Upper lobe of left lung (tissue), 6 donors: ENCODE measurements around the gene PSTK. TPM values are rescaled to one million over a fixed set of nuclear protein-coding genes. Genes with fewer than 3 reads are reported as not detected.

Source experiments
- ATAC-seq, 2 donors: fragments of 200-7000 bp; cut with Tn5 transposase; one replicate each; pipeline ENCODE4 v1.9.1; 2022; ENCODE audit warnings: mild to moderate bottlenecking in 2 of 2, moderate library complexity in 2 of 2; ENCODE audit not compliant: low FRiP score in 2 of 2
- DNase-seq, 2 donors: peaks; one replicate each; pipeline ENCODE4 v3.0.0-alpha.2; 2019 to 2020
- H3K27ac ChIP-seq, 4 donors: fragments of 200-600 bp; sonication (generic); one replicate each; pipeline ENCODE4 v1.5.1; 2016 to 2019
- H3K27me3 ChIP-seq, 4 donors: fragments of 200-600 bp; sonication (generic); one replicate each; pipeline ENCODE4 v1.5.1; 2017 to 2019
- H3K36me3 ChIP-seq, 4 donors: fragments of 200-600 bp; sonication (generic); one replicate each; pipeline ENCODE4 v1.5.1; 2016 to 2019
- H3K4me1 ChIP-seq, 4 donors: fragments of 200-600 bp; sonication (generic); one replicate each; pipeline ENCODE4 v1.5.1; 2018 to 2019
- H3K4me3 ChIP-seq, 4 donors: fragments of 200-600 bp; sonication (generic); one replicate each; pipeline ENCODE4 v1.5.1; 2017 to 2019; ENCODE audit warnings: mild to moderate bottlenecking in 2 of 4, moderate library complexity in 1 of 4
- H3K9me3 ChIP-seq, 4 donors: fragments of 200-600 bp; sonication (generic); one replicate each; pipeline ENCODE4 v1.5.1; 2018 to 2019
- EP300 ChIP-seq, 4 donors: sonication (generic); formaldehyde crosslinking; IDR thresholded peaks; one replicate each; pipeline ENCODE4 v1.5.1; 2017; ENCODE audit warnings: antibody characterized with exemption in 4 of 4, control low read depth in 2 of 4
- POLR2A ChIP-seq, 4 donors: fragments of 450-650 bp; IDR thresholded peaks; one replicate each; pipeline ENCODE4 v1.5.1; 2016 to 2017; ENCODE audit warnings: antibody characterized with exemption in 4 of 4, mild to moderate bottlenecking in 2 of 4
- POLR2AphosphoS5 ChIP-seq, 2 donors: sonication (generic); formaldehyde crosslinking; IDR thresholded peaks; one replicate each; pipeline ENCODE4 v1.5.1; 2017; ENCODE audit warnings: antibody characterized with exemption in 2 of 2
- WGBS, 2 donors: methylation state at CpG; one replicate each; pipeline ENCODE4 v1.1.5; 2017 to 2018; 5-methylcytosine and 5-hydroxymethylcytosine counted together
- total RNA-seq, 6 donors: library from RNA; depleted of rRNA in 4 of 6; stranded (reverse); fragments of >200 nt in 4 of 6; gene quantifications; one replicate each; pipeline versions ENCODE4 v1.1.0 to v1.2.1, GENCODE V29; 2016 to 2021
- TF ChIP-seq, protein P1 (sequence below), 6 experiments: fragments of 450-650 bp in 4 of 6; fragments of 200-600 bp in 2 of 6; sonication (generic) in 2 of 6; IDR thresholded peaks; one replicate each; pipeline ENCODE4 v1.5.1; 2016 to 2019; ENCODE audit warnings: antibody characterized with exemption in 6 of 6
- donor health status: DM: no; HTN: no; CAD: no; lungs with moderate emphysema.
- donor health status: DM: no; HTN: yes; CAD: no; lungs with severe emphysema.

Gene PSTK
- total RNA-seq, 6 donors from 2014 or later: 1.4 to 6.2 (median 3.7) TPM

DNA sequence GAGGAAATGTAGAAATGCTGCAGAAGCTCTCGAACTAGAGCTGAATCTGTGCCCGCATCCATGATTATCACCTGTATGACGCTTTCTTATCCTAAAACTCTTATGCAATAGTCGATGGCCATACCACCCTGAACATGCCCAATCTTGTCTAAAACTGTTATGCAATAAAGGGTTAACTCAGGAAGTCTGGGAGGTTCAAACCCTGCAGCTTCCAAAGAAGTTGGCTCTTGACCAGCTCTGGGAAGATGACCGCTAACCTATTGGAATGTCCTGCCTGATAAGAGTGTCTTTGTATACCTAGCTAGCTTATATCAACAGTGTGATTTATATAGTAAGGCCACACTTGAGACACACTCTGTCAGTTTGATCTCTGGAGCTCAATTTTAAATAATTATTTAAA is 22.7 kb upstream of the PSTK start:
- Histone ChIP-seq H3K27me3 (no peaks in the 10 kb centered on the region), H3K27ac (no peak overlapping the region), H3K4me3 (no peak overlapping the region), H3K4me1 (peaks cover 9 to 18% (median 15%) of the 10 kb centered on the region in 4 donors), H3K9me3 (no peaks in the 10 kb centered on the region), H3K36me3 (no peaks in the 10 kb centered on the region)
- no peak for TF ChIP-seq POLR2AphosphoS5 (IDR thresholded peaks at IDR 0.05)
- TF ChIP-seq EP300 (IDR thresholded peaks at IDR 0.05): no peak
- TF ChIP-seq, protein P1, sequence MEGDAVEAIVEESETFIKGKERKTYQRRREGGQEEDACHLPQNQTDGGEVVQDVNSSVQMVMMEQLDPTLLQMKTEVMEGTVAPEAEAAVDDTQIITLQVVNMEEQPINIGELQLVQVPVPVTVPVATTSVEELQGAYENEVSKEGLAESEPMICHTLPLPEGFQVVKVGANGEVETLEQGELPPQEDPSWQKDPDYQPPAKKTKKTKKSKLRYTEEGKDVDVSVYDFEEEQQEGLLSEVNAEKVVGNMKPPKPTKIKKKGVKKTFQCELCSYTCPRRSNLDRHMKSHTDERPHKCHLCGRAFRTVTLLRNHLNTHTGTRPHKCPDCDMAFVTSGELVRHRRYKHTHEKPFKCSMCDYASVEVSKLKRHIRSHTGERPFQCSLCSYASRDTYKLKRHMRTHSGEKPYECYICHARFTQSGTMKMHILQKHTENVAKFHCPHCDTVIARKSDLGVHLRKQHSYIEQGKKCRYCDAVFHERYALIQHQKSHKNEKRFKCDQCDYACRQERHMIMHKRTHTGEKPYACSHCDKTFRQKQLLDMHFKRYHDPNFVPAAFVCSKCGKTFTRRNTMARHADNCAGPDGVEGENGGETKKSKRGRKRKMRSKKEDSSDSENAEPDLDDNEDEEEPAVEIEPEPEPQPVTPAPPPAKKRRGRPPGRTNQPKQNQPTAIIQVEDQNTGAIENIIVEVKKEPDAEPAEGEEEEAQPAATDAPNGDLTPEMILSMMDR (IDR thresholded peaks at IDR 0.05): no peak
- TF ChIP-seq POLR2A (IDR thresholded peaks at IDR 0.05): no peak
- WGBS, 2 donors: 78 to 80% methylated on average over 5 of the region's 5 CpGs
- DNase-seq (no peak), ATAC-seq (no peak)

DNA sequence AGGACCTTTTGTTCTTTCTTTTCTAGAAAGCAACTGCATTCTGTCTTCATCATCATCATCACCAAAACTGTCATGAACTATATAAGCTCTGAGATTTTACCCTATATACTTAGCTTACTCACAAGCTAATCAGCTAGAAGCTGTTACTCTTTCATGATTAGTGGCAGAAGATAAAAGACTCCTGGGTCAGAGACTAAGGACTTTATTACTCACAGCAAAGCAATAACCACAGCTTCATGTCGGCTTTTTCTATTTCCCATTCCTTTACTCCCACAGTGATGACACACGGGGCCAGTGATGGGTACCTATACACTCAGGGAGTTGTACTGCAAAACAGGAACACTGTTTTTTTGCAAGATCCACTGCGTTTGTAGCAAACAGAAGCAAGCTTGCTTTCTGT is 17.8 kb upstream of the PSTK start:
- 63 to 71% methylated on average over 3 of the region's 3 CpGs for WGBS, 2 donors
- TF ChIP-seq POLR2A (IDR thresholded peaks at IDR 0.05): no peak
- TF ChIP-seq POLR2AphosphoS5 (IDR thresholded peaks at IDR 0.05): no peak
- TF ChIP-seq, protein P1 (IDR thresholded peaks at IDR 0.05): no peak
- no peak for TF ChIP-seq EP300 (IDR thresholded peaks at IDR 0.05)

DNA sequence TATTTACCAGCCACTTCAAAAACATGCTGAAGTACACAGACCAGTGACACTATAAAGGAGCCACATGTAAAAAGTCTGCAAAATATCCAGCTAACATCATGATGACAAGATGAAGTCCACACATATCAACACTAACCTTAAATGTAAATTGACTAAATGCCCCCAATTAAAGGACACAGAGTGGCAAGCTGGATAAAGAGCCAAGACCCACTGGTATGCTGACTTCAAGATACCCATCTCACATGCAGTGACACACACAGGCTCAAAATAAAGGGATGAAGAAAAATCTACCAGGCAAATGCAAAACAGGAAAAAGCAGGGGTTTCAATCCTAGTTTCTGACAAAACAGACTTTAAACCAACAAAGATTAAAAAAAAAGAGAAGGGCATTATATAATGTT is 13.3 kb upstream of the PSTK start:
- peaks cover 0 to 15% (median 10%) of the 10 kb centered on the region in 4 donors for H3K9me3 ChIP-seq
- H3K4me1 ChIP-seq: no peaks in the 10 kb centered on the region
- no peak for TF ChIP-seq POLR2A (IDR thresholded peaks at IDR 0.05)
- TF ChIP-seq POLR2AphosphoS5 (IDR thresholded peaks at IDR 0.05): no peak
- TF ChIP-seq, protein P1 (IDR thresholded peaks at IDR 0.05): no peak
- H3K4me3 ChIP-seq: no peak overlapping the region
- no peak for DNase-seq
- no peaks in the 10 kb centered on the region for H3K36me3 ChIP-seq
- H3K27me3 ChIP-seq: no peaks in the 10 kb centered on the region
- no peak overlapping the region for H3K27ac ChIP-seq
- no peak for ATAC-seq

More for the DNA sequence above, 17.8 kb upstream of the PSTK start:
- DNase-seq (no peak), ATAC-seq (no peak)
- H3K4me1 ChIP-seq: no peaks in the 10 kb centered on the region
- H3K27ac ChIP-seq: no peak overlapping the region
- H3K36me3 ChIP-seq: no peaks in the 10 kb centered on the region
- H3K9me3 ChIP-seq: peaks cover 0 to 10% (median 4%) of the 10 kb centered on the region in 4 donors
- H3K4me3 ChIP-seq: no peak overlapping the region
- no peaks in the 10 kb centered on the region for H3K27me3 ChIP-seq

DNA sequence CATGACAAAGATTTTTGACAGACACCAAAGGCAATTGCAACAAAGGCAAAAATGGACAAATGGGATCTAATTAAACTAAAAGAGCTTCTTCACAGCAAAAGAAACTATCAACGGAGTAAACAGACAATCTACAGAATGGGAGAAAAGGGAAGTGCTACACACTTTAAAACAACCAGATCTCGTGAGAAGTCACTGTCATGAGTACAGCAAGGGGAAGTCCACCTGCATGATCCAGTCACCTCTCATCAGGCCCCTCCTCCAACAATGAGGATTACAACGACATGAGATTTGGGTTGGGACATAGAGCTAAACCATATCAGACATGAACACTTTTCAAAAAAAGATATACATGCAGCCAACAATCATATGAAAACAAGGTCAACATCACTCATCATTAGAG is 11.5 kb upstream of the PSTK start:
- H3K27me3 ChIP-seq: no peaks in the 10 kb centered on the region
- H3K27ac ChIP-seq: no peak overlapping the region
- no peaks in the 10 kb centered on the region for H3K4me1 ChIP-seq
- ATAC-seq: no peak
- DNase-seq: no peak
- no peak for TF ChIP-seq EP300 (IDR thresholded peaks at IDR 0.05)
- TF ChIP-seq, protein P1 (IDR thresholded peaks at IDR 0.05): no peak
- H3K36me3 ChIP-seq: no peaks in the 10 kb centered on the region
- 64 to 79% methylated on average over 3 of the region's 3 CpGs for WGBS, 2 donors
- H3K4me3 ChIP-seq: no peak overlapping the region
- H3K9me3 ChIP-seq: peaks cover 0 to 15% (median 10%) of the 10 kb centered on the region in 4 donors

DNA sequence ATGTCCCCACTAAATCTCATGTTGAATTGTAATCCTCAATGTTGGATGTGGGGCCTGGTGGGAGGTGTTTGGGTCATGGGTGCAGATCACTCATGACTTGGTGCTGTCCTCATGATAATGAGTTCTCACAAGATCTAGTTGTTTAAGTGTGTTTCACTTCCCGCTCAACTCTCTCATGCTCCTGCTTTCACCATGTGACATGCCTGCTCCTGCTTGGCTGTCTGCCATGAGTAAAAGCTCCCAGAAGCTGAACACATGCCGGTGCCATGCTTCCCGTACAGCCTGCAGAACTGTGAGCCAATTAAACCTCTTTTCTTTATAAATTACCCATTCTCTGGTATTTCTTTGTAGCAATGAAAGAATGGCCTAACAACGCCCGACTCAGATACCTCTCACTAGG is 6.2 kb upstream of the PSTK start:
- Histone ChIP-seq H3K4me3 (no peak overlapping the region), H3K27me3 (no peaks in the 10 kb centered on the region), H3K36me3 (no peaks in the 10 kb centered on the region), H3K27ac (no peak overlapping the region), H3K9me3 (no peaks in the 10 kb centered on the region), H3K4me1 (no peaks in the 10 kb centered on the region)
- DNase-seq (no peak), ATAC-seq (no peak)
- WGBS, 2 donors: 57 to 62% methylated on average over 5 of the region's 5 CpGs
- TF ChIP-seq POLR2AphosphoS5 (IDR thresholded peaks at IDR 0.05) (no peak), POLR2A (IDR thresholded peaks at IDR 0.05) (no peak), EP300 (IDR thresholded peaks at IDR 0.05) (no peak)
- TF ChIP-seq, protein P1 (IDR thresholded peaks at IDR 0.05): no peak
